HG03196 (cell line): ENCODE results near the gene GIMAP7.
"Not testable (repeated sequence)": the region's sequence is repeated elsewhere in the genome, so short reads cannot be mapped to it uniquely, and the experiment has no call there.

Experiments
- ATAC-seq: cut with Tn5 transposase; IDR thresholded peaks from one replicate; pipeline ENCODE4 v1.9.1; 2021; ENCODE audit not compliant: unreplicated experiment

GIMAP7 gene

DNA sequence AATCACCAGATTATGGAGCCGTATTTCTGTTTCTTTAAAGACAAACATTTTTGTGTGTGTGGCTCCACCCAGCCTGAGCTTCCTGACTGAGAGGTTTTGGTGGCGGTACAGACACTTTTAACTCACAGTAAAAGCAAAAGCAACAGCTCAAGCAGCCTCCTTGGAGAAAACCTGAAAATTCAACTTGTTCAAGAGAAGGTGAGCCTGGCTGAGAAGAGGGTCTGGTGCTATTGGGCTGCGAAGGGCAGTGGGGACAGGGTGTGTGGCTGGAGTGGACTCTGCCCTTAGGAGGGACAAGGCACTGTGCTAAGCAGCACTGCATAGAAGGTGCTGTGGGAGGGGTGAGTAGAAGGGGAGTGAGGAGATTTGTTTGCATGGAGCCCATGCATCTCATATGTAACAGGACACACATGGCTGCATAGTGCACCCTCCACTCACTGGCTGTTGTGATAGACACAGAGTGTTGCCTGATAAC lies at the start of gene GIMAP7:
Gene GIMAP7, plus strand, starts transcription at position 125 of the 475 bp plus-strand sequence. CDS start 5,103 bp downstream, outside the sequence.
- peak; percentile 69 for ATAC-seq

DNA sequence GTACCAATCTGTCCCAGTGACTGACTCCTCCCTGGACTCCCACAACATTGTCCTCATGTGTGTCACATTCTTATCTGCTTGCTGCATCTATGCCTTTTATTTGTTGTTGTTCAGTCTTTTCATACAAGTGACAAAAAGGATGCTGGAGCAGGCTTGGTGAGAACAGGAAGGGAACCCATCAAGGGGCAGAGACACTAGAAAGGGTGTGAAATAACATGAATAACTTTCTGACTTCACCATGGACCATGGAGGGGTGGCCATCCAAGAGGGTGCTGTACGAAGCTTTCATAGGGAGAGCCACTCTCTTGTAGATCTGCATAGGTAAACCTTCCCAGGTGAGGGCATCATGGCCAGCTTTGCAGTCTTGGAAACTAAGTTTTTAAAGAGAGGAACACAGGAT lies 49.7 kb upstream of the GIMAP7 start:
- no peak for ATAC-seq

DNA sequence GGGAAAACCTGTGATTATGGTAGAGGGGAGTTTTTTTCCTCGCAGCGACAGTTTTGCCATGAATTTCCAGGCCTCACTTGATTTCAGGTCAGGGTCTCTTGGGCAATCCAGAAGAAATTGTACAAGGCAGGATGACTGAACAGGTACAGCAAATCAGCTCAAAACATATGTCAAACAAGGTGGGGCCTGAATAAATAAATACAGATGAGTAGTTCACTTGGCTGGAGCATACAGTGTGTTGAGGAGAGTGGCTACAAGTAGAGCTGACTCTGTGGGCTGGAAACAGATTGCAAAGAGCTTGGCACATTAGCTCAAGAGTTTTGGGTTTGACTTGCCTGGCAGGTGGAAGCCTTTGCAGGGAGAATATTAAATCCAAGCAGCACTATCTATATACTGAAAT lies 49.3 kb upstream of the GIMAP7 start:
- ATAC-seq = no peak

DNA sequence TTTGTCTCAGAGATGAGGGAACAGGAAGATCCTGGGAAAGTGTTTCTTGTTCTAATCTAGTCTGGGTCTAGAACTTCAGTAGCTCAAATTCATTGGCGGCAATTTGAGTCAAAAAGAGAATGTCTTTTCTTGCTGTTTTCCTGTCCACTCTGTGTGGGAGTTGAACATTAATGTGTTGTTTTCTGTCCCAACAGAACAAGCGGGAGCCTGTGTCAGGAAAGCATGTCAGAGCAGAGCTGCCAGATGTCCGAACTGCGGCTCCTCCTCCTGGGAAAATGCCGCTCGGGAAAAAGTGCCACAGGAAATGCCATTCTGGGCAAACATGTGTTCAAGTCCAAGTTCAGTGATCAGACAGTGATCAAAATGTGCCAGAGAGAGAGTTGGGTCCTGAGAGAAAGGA lies 48.2 kb upstream of the GIMAP7 start:
- no peak for ATAC-seq

DNA sequence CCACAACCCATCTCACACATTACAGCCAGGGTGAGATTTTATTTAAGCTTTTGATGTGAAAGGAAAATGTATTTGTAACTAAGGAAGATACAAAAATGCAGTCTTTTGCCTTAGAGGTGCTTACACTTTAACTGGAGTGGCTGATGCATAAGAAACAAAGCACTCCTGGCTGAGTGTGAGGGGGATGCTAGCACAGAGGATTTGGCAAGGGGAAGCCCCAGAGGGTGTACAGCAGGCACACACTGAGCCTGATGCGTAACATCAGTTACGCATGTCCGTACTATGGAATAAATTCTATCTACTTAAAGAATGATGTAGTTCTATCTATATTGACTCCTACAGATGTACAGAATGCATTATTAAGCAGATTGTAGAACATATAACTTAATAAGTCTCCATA lies 46.4 kb upstream of the GIMAP7 start:
- no peak for ATAC-seq

DNA sequence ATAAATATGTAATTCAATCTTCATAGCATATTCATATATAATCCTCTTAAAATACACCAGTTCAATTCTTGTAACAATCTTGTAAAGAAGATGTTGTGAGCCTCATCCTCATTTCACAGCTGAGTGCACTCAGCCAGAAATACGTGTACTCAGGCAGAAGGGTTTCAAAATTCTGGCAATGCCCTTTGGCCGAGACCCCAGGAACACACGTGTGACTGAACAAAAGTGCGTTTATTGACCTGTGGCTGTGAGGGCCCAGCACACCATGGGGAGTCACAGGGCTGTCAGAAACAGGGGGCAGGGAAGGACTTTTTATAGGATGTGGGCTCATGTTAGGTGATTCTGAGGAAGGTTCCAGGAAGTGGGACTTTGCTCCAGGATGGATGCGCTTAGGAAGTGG lies 42.8 kb upstream of the GIMAP7 start:
- no peak for ATAC-seq

DNA sequence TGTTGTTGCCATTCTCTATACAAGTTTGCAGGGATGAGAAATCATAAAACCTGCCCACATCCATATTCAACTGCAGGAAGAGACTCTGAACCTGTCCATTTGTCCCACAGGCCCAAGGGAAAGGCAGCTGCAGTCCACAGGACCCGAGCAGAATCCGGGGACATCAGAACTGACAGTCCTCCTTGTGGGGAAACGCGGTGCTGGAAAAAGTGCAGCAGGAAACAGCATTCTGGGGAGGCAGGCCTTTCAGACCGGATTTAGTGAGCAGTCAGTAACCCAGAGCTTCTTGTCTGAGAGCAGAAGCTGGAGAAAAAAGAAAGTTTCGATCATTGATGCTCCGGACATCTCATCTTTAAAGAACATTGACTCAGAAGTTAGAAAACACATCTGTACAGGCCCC lies 40.8 kb upstream of the GIMAP7 start:
- no peak for ATAC-seq

DNA sequence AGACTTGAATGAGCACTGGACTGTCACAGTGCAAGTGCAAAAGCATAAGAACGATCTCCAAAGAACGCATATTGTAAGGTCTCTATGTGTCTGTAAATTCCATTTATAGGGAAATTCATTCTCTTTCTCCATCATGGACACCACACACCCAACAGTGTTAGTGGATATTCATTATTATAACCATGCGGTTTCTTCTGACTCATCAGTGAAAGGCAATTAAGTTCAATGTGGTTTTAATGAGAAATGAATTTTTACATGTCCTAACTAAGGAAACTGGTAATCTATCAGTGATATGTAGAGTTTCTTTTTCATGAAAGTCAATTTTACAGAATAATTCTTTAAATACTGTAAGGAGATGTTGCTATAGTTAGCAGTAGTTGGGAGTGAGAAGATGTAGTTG lies 38.4 kb upstream of the GIMAP7 start:
- ATAC-seq = no peak

DNA sequence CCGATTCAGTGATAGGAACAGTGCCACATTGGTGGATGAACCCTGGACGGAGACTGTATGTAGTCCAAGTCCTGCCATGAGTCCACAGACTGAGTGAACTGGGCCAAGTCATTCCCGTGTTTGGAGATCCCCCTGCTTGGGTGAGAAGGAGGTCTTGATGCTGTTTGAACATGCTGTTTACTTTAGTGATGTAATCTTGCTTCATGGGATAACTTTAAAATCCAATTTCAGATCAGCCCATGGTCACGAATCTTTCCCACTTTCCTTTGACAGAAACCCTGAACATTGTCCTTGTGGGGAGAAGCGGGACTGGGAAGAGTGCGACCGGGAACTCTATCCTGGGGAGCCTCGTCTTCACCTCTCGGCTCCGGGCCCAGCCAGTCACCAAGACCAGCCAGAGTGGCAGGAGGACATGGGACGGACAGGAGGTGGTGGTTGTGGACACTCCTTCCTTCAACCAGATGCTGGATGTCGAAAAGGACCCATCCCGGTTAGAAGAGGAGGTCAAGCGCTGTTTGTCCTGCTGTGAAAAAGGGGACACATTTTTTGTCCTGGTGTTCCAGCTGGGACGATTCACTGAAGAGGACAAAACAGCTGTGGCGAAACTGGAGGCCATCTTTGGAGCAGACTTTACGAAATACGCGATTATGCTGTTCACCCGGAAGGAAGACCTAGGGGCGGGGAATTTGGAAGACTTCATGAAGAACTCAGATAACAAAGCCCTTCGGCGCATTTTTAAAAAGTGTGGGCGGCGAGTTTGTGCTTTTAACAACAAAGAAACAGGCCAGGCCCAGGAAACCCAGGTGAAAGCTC lies 37.6 kb upstream of the GIMAP7 start:
- no peak for ATAC-seq

DNA sequence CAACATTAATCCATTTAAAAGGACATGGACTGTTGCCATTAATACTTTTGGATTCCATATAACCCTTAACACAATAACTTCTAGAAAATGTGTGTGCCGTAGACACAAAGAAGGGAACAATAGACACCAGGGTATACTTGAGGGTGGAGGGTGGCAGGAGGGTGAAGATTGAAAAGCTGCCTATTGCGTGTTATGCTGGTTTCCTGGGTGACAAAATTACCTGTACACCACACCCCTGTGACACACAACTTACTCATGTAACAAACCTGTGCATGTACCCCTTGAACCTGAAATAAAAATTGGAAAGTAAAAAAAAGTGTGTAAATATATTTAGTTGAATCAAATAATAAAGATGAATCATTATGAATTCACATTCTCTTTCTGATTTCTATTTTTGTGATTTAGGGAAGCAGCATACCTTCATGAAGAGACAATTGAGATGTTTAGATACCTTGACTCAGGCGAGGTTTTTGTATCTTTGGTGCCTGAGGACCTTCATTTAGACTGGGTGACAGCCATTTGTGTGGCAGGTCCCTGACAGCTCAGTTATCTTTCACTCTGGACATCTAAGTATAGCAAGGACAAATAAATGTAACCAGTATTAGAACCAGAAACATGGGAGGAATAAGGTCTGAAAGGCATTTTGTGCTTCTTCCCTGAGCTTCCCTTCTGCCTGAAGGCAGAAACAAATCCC lies 35.5 kb upstream of the GIMAP7 start:
- no peak for ATAC-seq

DNA sequence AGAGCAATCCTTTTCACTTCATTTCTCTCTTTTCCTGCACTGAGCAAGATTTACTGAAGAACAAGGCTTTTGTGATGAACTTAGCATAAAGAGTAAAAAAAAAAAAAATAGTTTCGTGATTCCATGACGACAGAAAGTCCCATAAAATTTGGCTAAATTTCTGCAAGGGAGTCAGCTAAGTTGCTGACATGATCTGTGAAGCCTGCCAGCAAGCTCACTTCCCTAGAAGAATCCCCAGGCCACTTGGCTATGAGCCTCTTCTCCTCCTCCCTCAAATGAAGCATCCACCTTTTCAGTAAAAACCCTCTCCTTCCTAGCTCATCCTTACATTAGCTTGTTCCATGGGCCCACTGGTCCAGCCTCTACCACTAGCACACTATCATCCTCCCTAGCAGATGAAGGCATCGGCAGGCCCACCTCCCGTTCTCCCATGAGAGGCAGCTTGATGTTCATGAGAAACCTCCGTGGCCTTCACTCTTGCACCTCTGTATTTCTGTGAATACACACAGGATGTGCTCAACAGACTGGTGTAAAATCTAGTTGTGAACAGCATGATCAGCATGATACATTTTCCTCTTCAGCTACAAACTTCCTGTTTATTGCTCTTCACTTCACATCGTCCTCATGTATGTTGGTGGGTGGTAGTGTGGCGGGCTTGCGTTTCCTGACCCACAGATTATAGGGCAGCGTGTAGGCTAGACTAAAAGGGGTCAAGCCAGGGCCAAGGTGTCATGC lies 33.3 kb upstream of the GIMAP7 start:
- ATAC-seq = no peak

DNA sequence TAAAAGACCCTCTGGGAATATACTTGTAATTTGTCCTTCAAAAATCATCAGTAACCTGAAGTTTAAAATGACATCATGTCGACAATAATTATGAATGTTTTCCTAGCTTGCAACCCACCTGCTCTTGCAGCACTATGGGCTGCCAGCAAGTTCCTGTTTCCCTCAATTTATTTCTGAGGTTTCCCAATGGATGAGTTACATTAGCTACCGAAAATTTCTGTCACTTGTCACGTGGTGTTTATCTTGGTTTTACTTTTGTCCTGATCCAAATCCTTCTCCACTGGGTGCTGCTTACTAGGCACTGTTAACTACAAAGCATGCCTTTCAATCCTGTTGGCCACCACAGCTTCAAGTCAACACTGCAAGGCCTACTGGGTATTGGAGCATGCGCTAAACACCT lies 32.8 kb upstream of the GIMAP7 start:
- no peak for ATAC-seq

DNA sequence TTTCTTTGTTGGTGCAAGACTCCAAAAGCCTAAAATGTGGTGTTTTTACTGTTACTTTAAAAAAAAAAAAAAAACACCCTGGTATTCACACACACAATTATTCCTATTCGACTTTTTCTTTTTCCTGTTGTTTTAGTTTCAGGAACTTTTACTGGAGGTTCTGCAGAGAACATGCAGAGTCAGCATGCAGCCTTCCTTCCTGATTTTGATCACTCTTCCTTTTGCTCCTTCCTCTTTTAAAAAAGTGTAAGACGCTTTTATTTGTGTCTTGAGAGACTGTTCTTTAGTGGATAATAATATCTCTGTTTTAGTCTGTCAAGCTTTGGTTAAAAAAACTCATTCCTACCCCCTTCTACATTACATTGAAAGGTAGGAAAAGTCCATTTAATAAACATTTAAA lies 31.2 kb upstream of the GIMAP7 start:
- ATAC-seq = not testable (repeated sequence)

DNA sequence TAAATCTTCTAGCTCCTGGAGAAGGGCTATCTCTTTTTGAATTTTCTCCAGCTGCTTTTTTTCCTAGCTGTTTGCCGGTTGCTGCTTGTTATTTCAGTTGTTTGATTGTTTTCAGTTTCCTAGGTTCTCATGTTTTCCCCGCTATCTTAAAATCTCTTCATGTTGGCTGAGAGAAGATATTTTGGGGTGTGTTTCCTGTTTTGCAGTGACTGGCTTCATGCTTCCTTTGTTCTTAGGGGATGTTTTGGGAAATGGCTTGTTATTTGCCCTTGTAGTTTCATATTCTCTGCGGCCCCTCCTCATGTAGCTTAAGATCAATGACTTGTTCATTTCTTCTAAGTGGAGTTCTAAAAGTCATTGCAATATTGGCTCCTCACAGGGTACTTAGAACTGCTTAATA lies 30.6 kb upstream of the GIMAP7 start:
- ATAC-seq = not testable (repeated sequence)

DNA sequence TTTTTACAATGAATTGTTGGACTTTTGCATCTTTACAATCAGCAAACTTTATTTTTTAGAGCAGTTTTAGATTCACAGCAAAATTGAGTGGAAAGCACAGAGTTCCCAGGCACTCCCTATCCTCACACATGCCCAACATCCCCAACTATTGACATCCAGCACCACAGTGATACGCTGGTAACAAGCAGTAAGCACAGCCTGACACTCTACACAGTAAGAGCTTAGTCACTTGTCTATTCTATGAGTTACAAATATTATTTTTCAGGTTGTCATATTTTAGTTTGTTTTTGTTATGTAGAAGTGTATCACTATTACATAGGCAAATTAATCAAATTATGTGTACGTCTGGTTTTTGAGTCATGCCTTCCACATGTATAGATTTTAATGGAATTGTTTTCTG lies 27.0 kb upstream of the GIMAP7 start:
- no peak for ATAC-seq

DNA sequence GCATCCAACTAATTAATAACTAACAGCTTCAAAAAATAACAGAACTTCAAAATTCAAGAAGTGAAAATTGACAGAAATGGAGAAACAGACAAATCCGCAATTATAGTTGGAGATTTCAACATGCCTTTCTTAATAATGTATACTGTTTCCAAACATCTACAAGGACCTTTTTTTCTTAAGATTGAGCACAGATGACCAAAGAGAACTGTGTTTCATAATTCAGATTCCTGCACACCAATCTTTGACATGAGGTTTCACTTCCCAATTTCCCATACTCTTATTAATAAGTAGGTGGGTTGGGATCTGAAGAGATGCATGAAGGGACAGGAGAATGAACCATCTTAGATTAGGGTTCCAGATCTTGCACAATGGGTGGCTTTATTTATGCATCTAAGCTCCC lies 24.9 kb upstream of the GIMAP7 start:
- no peak for ATAC-seq

DNA sequence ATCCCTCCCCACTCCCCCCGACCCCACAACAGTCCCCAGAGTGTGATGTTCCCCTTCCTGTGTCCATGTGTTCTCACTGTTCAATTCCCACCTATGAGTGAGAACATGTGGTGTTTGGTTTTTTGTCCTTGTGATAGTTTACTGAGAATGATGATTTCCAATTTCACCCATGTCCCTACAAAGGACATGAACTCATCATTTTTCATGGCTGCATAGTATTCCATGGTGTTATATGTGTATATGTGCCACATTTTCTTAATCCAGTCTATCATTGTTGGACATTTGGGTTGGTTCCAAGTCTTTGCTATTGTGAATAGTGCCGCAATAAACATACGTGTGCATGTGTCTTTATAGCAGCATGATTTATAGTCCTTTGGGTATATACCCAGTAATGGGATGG lies 21.2 kb upstream of the GIMAP7 start:
- not testable (repeated sequence) for ATAC-seq

DNA sequence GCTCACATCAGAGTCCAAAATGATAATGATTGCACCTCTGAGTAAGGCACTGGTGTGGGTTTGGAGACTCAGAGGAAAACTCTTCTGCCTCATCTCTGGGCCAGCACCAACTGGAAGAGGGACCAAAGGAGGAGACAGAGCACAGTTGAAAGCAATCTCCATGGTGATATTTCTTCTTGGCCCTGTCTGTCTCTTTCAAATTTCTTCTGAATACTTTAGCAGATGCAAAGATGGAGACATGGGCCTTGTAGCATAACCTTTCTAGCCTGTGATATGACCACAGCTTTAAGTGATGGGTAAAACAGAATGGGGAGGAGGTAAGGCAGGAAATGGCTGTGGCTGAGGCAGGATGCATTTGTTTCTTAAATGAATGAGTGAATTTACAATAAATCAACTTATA lies 12.2 kb upstream of the GIMAP7 start:
- no peak for ATAC-seq

DNA sequence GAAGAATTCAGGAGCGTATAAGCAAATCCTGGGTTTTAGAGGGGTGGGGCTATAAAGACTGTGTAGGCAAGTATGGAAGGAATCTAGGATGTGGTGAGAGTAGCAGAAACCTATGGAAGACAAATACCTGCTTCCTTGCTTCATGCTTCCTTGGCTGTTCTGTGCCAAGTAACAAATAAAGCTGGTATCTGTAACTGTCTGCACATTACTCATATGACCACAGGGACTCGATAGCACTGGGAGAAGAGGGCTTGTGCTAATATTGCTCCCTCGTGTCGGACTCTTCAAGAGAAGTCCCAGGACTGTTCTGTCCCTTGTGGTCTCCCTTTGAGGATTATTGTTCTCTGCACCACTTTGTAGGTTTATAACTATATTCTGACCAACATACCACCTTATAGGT lies 11.5 kb upstream of the GIMAP7 start:
- no peak for ATAC-seq

DNA sequence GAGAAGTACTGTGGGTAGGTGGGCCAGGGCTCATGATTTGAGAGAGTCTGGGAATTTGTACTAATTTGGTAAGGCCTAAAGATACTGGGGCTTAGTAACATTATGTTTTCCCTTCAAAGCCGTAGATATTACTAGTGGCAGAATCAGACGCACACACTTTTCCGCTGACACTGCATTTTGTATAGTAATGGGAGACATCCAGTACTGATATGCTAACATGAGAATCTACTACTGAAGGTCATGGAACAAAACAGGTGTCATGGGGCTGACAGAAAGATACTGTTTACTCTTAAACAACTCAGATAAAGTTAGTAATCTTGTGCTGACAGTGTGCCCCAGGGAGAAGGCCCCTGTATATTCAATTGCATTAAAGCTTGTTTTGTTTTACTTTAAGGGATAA lies 11.1 kb upstream of the GIMAP7 start:
- ATAC-seq = no peak

DNA sequence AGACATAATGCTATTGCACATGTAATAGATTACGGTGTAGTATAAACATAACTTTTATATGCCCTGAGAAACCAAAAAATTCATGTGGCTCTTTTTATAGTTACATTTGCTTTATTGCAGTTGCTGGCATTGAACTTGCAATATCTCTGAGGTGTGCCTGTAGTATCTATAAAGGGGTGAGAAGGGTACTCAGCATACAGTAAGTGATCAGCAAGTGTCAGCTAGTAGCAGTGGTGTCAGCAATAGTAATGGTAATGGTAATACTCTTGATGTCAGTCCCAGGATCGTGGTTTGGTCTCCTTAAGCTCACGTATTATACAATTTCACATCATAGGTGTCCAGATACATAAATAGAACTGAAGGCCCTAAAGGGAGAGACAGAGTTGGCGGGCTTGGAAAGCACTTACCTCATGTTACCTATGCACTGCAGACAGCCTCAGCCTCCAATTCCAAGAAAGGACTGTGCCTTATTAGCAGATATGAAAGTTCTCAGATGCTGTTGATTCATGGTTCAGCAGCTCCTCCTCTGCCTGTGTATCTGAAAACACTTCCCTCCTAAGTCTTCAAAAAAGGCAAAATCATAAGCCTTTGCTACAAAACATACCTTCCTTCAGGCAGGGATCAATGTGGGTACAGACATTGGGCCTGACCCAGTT lies 6.6 kb upstream of the GIMAP7 start:
- no peak for ATAC-seq
